K562 (cell line): Measurements from ENCODE around the gene KMT2E. TPM values are rescaled to one million over a fixed set of nuclear protein-coding genes. Genes with fewer than 3 reads are reported as not detected.

Source experiments
- ARID3A ChIP-seq: IDR thresholded peaks from 2 replicates; pipeline ENCODE4 v1.6.1; 2012; ENCODE audit warnings: low read depth, low read length, improper control_type of control experiment, borderline replicate concordance
- ATF7 ChIP-seq: fragments of 450-650 bp; IDR thresholded peaks from 2 replicates; pipeline ENCODE4 v1.7.1; 2014; ENCODE audit warnings: mild to moderate bottlenecking, moderate library complexity
- CBX5 ChIP-seq: IDR thresholded peaks from 2 replicates; pipeline ENCODE4 v1.6.1; 2014; ENCODE audit warnings: low read depth, borderline replicate concordance
- CREB1 ChIP-seq, 2 experiments: sonication (generic) in 1 of 2; formaldehyde crosslinking in 1 of 2; IDR thresholded peaks; 2 replicates each; pipeline versions ENCODE4 v1.6.1 to v1.8.0; 2012 to 2022; ENCODE audit warnings: inconsistent platforms in 1 of 2, mild to moderate bottlenecking in 1 of 2, missing genetic modification reagents in 1 of 2, moderate library complexity in 1 of 2
- FOXA3 ChIP-seq, 2 experiments: fragments of 450-650 bp in 1 of 2; sonication (generic) in 1 of 2; formaldehyde crosslinking; IDR thresholded peaks in 1 of 2; conservative IDR thresholded peaks in 1 of 2; 2 replicates each; pipeline versions ENCODE4 v1.4.0 to v1.8.0; 2020 to 2022; ENCODE audit warnings: mild to moderate bottlenecking in 2 of 2, missing genetic modification reagents in 1 of 2
- GABPB2 ChIP-seq: fragments of 250-450 bp; sonication (Bioruptor Pico); conservative IDR thresholded peaks from 2 replicates; pipeline ENCODE4 v1.5.1; 2021; ENCODE audit warnings: mild to moderate bottlenecking
- GTF2F1 ChIP-seq: IDR thresholded peaks from 2 replicates; pipeline ENCODE4 v1.6.1; 2011; ENCODE audit warnings: low read depth, low read length, improper control_type of control experiment
- GTF3C2 ChIP-seq: IDR thresholded peaks from 3 replicates; pipeline ENCODE4 v1.6.1; 2011; ENCODE audit warnings: borderline replicate concordance, mild to moderate bottlenecking, moderate library complexity; ENCODE audit not compliant: insufficient read length; ENCODE audit errors: extremely low read depth
- KLF16 ChIP-seq: IDR thresholded peaks from 2 replicates; pipeline ENCODE4 v1.6.1; 2016; ENCODE audit warnings: antibody characterized with exemption
- MAFF ChIP-seq: IDR thresholded peaks from 2 replicates; pipeline ENCODE4 v1.6.1; 2012; ENCODE audit warnings: low read length, improper control_type of control experiment
- NCOA1 ChIP-seq: fragments of 450-650 bp; IDR thresholded peaks from 2 replicates; pipeline ENCODE4 v1.6.1; 2016; ENCODE audit warnings: low read depth
- PHF8 ChIP-seq: fragments of 200-600 bp; sonication (generic); IDR thresholded peaks from 2 replicates; pipeline ENCODE4 v1.6.1; 2012; ENCODE audit warnings: mixed run types, mild to moderate bottlenecking, inconsistent platforms, low read length, moderate library complexity, borderline replicate concordance
- RAD21 ChIP-seq, 2 experiments: fragments of 250-450 bp in 1 of 2; fragments of 450-650 bp in 1 of 2; sonication (Bioruptor Pico) in 1 of 2; formaldehyde crosslinking in 1 of 2; IDR thresholded peaks in 1 of 2; conservative IDR thresholded peaks in 1 of 2; 2 replicates each; pipeline versions ENCODE4 v1.4.0 to v1.8.0; 2020 to 2022; ENCODE audit warnings: mild to moderate bottlenecking in 2 of 2, moderate library complexity in 1 of 2
- RBM14 ChIP-seq: fragments of 200-400 bp; formaldehyde crosslinking; IDR thresholded peaks from 2 replicates; pipeline ENCODE4 v1.6.1; 2018; ENCODE audit warnings: low read depth, mild to moderate bottlenecking, low read length, moderate library complexity, borderline replicate concordance; ENCODE audit not compliant: insufficient read depth
- RFX7 ChIP-seq: fragments of 250-450 bp; sonication (Bioruptor Pico); IDR thresholded peaks from 2 replicates; pipeline ENCODE4 v1.5.1; 2021; ENCODE audit warnings: mild to moderate bottlenecking
- TAF9B ChIP-seq: fragments of 450-650 bp; IDR thresholded peaks from 2 replicates; pipeline ENCODE4 v1.6.1; 2018; ENCODE audit warnings: mild to moderate bottlenecking; ENCODE audit not compliant: partially characterized antibody
- TAL1 ChIP-seq: fragments of 450-650 bp; IDR thresholded peaks from 2 replicates; pipeline ENCODE4 v1.6.1; 2016; ENCODE audit warnings: mild to moderate bottlenecking
- TRIM24 ChIP-seq, 2 experiments: fragments of 450-650 bp; IDR thresholded peaks; 2 replicates each; pipeline ENCODE4 v1.6.1; 2016
- ZNF175 ChIP-seq: fragments of 200-800 bp; sonication (Bioruptor generic); IDR thresholded peaks from 2 replicates; pipeline ENCODE4 v1.6.1; 2016; ENCODE audit warnings: low read depth, mild to moderate bottlenecking, missing genetic modification characterization, missing compliant biosample characterization
- ZNF263 ChIP-seq: sonication (generic); formaldehyde crosslinking; IDR thresholded peaks from 2 replicates; pipeline ENCODE4 v1.8.0; 2022; ENCODE audit warnings: mild to moderate bottlenecking, missing genetic modification reagents, borderline replicate concordance
- ZNF277 ChIP-seq: fragments of 250-450 bp; sonication (Bioruptor Pico); IDR thresholded peaks from 2 replicates; pipeline ENCODE4 v1.8.0; 2022; ENCODE audit warnings: inconsistent platforms, mild to moderate bottlenecking, moderate library complexity, borderline replicate concordance
- ZNF316 ChIP-seq: fragments of 450-650 bp; IDR thresholded peaks from 2 replicates; pipeline ENCODE4 v1.6.1; 2016
- polyA plus RNA-seq, 8 experiments: library from polyadenylated mRNA; depleted of rRNA in 4 of 8; stranded (reverse) in 5 of 8; unstranded in 3 of 8; fragments of >200 nt; fragmentation: Nextera tagmentation in 2 of 8; fragmentation: Illumina TruSeq in 1 of 8; extraction: Ambion mirVana in 2 of 8; extraction: Trizol in 1 of 8; gene quantifications; 2 replicates each; pipeline versions ENCODE4 v1.2.1 to v1.2.3, GENCODE V29; 2011 to 2014; ENCODE audit warnings: inconsistent platforms in 1 of 8, missing spikeins in 1 of 8
- total RNA-seq, 7 experiments: library from RNA; depleted of rRNA in 6 of 7; stranded (reverse); fragments of >200 nt in 6 of 7; fragmentation: Illumina TruSeq in 2 of 7; extraction: Trizol in 2 of 7; gene quantifications; 2 replicates each; pipeline versions ENCODE4 v1.2.1 to v1.2.3, GENCODE V29; 2011 to 2021; ENCODE audit warnings: low replicate concordance in 1 of 7
- TF ChIP-seq, protein P1 (sequence below), 2 experiments: fragments of 450-650 bp in 1 of 2; sonication (generic) in 1 of 2; formaldehyde crosslinking; conservative IDR thresholded peaks; 2 replicates each; pipeline versions ENCODE4 v1.4.0 to v1.8.1; 2020 to 2022; ENCODE audit warnings: mild to moderate bottlenecking in 1 of 2, missing genetic modification reagents in 1 of 2

KMT2E gene
- total and polyA plus RNA-seq, 9 of the 15 experiments (the other 6 are each of a cell fraction or from before 2014, with no cell fraction given), result 8.9 to 55.3 (median 38.1) TPM

DNA sequence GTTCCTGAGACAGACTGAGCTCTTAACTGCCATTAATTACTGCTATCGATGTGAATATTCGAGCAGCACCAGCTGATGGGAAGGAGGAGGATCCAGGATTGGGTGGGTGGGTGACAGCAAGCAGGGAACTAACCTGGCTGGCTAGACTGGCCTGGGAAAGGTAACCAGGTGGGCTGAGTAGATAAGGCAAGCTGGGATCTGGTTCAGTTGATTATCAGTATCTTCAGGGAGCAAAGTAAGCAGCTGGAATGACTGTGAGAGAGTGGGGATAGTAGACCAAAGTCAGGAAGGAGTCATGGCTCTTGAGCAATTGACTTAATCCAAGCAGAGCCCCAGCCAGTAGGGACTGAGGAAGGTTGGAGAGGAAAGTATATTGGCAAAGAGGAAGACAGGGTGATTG is 46.9 kb upstream of the KMT2E start (continued):
- TF ChIP-seq, protein P1, sequence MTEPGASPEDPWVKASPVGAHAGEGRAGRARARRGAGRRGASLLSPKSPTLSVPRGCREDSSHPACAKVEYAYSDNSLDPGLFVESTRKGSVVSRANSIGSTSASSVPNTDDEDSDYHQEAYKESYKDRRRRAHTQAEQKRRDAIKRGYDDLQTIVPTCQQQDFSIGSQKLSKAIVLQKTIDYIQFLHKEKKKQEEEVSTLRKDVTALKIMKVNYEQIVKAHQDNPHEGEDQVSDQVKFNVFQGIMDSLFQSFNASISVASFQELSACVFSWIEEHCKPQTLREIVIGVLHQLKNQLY (CRISPR knock-in tag; conservative IDR thresholded peaks at IDR 0.05), result no peak
- TF ChIP-seq ATF7, result peak; percentile 24; the same call in 1 of the 2 replicates
- TF ChIP-seq ZNF175 (CRISPR knock-in tag), result no peak
- TF ChIP-seq GTF3C2, result no peak
- peak; percentile 17; the same call in 1 of the 2 replicates for TF ChIP-seq CREB1 (IDR thresholded peaks at IDR 0.05)
- TF ChIP-seq CREB1 (CRISPR knock-in tag; IDR thresholded peaks at IDR 0.05), result no peak
- no peak for TF ChIP-seq GTF2F1
- peak; percentile 96 to 97 for TF ChIP-seq TRIM24 (IDR thresholded peaks at IDR 0.05)
- no peak for TF ChIP-seq CBX5
- TF ChIP-seq MAFF, result no peak
- TF ChIP-seq GABPB2 (CRISPR knock-in tag), result no peak
- TF ChIP-seq KLF16, result peak; percentile 86
- no peak for TF ChIP-seq RAD21 (CRISPR knock-in tag; conservative IDR thresholded peaks at IDR 0.05 in 1 of 2, IDR thresholded peaks at IDR 0.05 in 1 of 2)
- TF ChIP-seq TAF9B, result no peak
- TF ChIP-seq ZNF316, result no peak
- TF ChIP-seq ZNF263 (CRISPR knock-in tag), result no peak
- TF ChIP-seq PHF8, result no peak
- TF ChIP-seq ARID3A, result no peak
- peak; percentile 71; the same call in 1 of the 2 replicates for TF ChIP-seq NCOA1
- no peak for TF ChIP-seq RFX7 (CRISPR knock-in tag)
- no peak for TF ChIP-seq RBM14
- TF ChIP-seq ZNF277 (CRISPR knock-in tag), result no peak
- peak; percentile 99 for TF ChIP-seq TAL1
- no peak for TF ChIP-seq FOXA3 (CRISPR knock-in tag; conservative IDR thresholded peaks at IDR 0.05 in 1 of 2, IDR thresholded peaks at IDR 0.05 in 1 of 2)
